ENCODE results near the gene RABGEF1. TPM values are rescaled to one million over a fixed set of nuclear protein-coding genes. Genes with fewer than 3 reads are reported as not detected.

Gene RABGEF1
- total and polyA plus RNA-seq, 2 of the 8 experiments (the other 6 are each of a cell fraction or from before 2014, with no cell fraction given) = 10.2 to 18.0 TPM

GRCh38 chr7:66778201-66778600 lies 37.7 kb downstream of the RABGEF1 start:
- Histone ChIP-seq H3K4me1 (replicated peaks in 1 of 4; ENCODE audit: control insufficient read depth in 3 of 4, insufficient read depth in 4 of 4, low read length in 3 of 4) (no peaks in the 10 kb centered on the region), H3K18ac (ENCODE audit: extremely low read depth, low read length) (no peak overlapping the region), H2BK15ac (ENCODE audit: low read length) (no peak overlapping the region), H3K27ac (ENCODE audit: low read depth, low read length) (no peak overlapping the region), H2AK5ac (ENCODE audit: low read depth, low read length) (no peak overlapping the region), H2BK12ac (ENCODE audit: low read depth, low read length) (no peak overlapping the region), H3K79me2 (ENCODE audit: control insufficient read depth in 1 of 2, insufficient read depth in 2 of 2, low read length in 2 of 2) (peaks cover 0 to 4% of the 10 kb centered on the region in 2 experiments; a peak in 2 of 4 replicates), H3K4me3 (ENCODE audit: extremely low read depth in 1 of 4, insufficient read depth in 2 of 4, low read depth in 3 of 4, low read length in 4 of 4) (no peak overlapping the region), H3K27me3 (replicated peaks in 1 of 4; ENCODE audit: control insufficient read depth in 3 of 4, extremely low read depth in 1 of 4, insufficient read depth in 3 of 4, low read length in 3 of 4) (no peaks in the 10 kb centered on the region), H3K36me3 (ENCODE audit: control insufficient read depth in 2 of 4, insufficient read depth in 4 of 4, low read length in 3 of 4) (peaks cover 0 to 38% (median 14%) of the 10 kb centered on the region in 4 experiments; a peak in 5 of 8 replicates), H4K8ac (ENCODE audit: extremely low read depth, insufficient read depth, low read length) (no peak overlapping the region), H3K9me3 (ENCODE audit: insufficient read depth in 2 of 2, low read depth in 1 of 2, low read length in 1 of 2) (no peaks in the 10 kb centered on the region), H3K23me2 (ENCODE audit: low read depth, low read length) (no peaks in the 10 kb centered on the region), H2BK120ac (replicated peaks; ENCODE audit: low read depth, low read length) (no peak overlapping the region), H3K4me2 (ENCODE audit: insufficient read depth in 1 of 2, low read depth in 2 of 2, low read length in 2 of 2) (no peak overlapping the region), H2BK5ac (ENCODE audit: low read depth, low read length) (no peak overlapping the region), H3K4ac (replicated peaks; ENCODE audit: insufficient read length, low read depth, low read length) (no peak overlapping the region), H3K23ac (ENCODE audit: insufficient read length) (no peak overlapping the region), H4K20me1 (replicated peaks in 1 of 2; ENCODE audit: control insufficient read depth in 1 of 2, insufficient read depth in 2 of 2, low read length in 2 of 2) (peaks cover 0 to 1% of the 10 kb centered on the region in 2 experiments), H4K91ac (replicated peaks; ENCODE audit: insufficient read length, low read length) (no peak overlapping the region), H3K56ac (replicated peaks; ENCODE audit: insufficient read length, low read depth, low read length) (no peak overlapping the region), H3K9ac (replicated peaks in 1 of 4; ENCODE audit: extremely low read depth in 1 of 4, low read depth in 3 of 4, low read length in 3 of 4) (no peak overlapping the region), H4K5ac (ENCODE audit: insufficient read length, low read depth, low read length) (no peak overlapping the region), H3K14ac (ENCODE audit: insufficient read length) (no peak overlapping the region), H2AFZ (ENCODE audit: low read length) (no peak overlapping the region), H3K79me1 (ENCODE audit: low read depth, low read length) (no peaks in the 10 kb centered on the region), H2BK20ac (ENCODE audit: low read length) (no peak overlapping the region)
- CTCF ChIA-PET (ENCODE audit: partially characterized antibody) = no interaction called here
- POLR2A ChIA-PET (ENCODE audit: partially characterized antibody) = interaction anchor here (1.2 kb wide), 1 partner anchor 67 kb away, joined by 3 read pairs; no protein-coding TSS in a partner anchor
- TF ChIP-seq JUND (IDR thresholded peaks at IDR 0.05; ENCODE audit: low read length) = no peak
- TF ChIP-seq CEBPB (IDR thresholded peaks at IDR 0.05; ENCODE audit: low read depth, low read length) = no peak
- no peak for TF ChIP-seq MAX (IDR thresholded peaks at IDR 0.05)
- no peak for TF ChIP-seq TAF7 (optimal IDR thresholded peaks at IDR 0.05; ENCODE audit: borderline replicate concordance, low read depth, low read length)
- TF ChIP-seq CHD2 (IDR thresholded peaks at IDR 0.05; ENCODE audit: low read length) = no peak
- WGBS, 2 experiments (ENCODE audit: extremely low coverage in 1 of 2, insufficient coverage in 1 of 2, insufficient read length in 1 of 2, insufficient replicate concordance in 2 of 2, low coverage in 1 of 2, low lambda C conversion rate in 2 of 2, missing lambda C conversion rate in 1 of 2) = 91% methylated on average over 4 of the region's 4 CpGs; no CpG with 5 or more reads in 1 of the 2 experiments
- DNase-seq (ENCODE audit: low read depth in 1 of 2, low spot score in 2 of 2) = no peak
- FAIRE-seq = no peak
